ENCODE results near the gene TMPRSS13.

TMPRSS13 gene

DNA sequence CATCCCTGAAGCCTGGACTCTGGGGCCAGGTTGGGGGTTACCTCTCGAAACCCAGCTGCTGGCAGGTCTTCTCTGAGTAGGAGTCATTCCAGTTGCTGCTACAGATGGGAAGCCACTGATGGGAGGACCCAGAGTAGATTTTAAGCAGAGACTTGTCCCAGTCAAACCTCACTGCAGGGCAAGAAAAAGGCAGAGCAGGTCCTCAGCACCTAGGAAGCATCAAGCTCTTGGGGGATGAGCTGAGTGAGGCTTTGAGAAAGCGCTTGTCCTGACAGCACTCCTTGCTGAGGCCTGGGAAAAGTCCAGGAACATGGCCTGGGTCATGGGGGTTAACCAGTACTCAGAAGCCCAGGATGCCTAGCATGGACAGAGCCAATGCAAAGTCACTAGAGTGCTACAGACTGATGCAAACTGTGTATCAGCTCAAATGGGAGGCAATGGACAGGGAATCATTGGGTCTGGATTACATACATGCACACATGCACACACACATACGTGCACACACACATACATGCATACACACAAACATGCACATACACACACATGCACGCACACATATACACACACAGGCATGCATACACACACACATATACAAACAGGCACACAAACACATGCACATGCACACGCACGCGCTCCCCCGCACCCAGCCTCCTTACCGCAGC lies 15.3 kb downstream of the TMPRSS13 start:
- no peak for DNase-seq (ENCODE audit: low spot score)

DNA sequence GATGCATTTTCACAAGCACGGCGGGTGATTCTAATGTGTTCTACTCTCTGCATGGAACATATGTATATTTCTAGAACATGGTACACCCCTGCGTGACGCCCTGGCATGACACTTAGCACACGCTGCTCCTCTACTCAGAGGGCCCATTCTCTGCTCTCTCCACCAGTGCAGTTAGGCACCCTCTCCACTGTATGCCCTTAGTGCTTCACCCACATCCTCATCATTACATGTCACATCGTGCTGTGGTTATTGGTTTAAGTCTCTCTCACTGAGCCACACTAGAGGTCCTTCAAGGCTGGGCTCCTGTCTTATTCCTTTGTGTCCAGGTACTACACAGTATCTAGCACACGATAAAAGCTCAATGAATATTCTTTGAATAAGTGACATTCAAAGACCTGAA lies 16.7 kb downstream of the TMPRSS13 start:
- DNase-seq (ENCODE audit: low spot score): no peak

DNA sequence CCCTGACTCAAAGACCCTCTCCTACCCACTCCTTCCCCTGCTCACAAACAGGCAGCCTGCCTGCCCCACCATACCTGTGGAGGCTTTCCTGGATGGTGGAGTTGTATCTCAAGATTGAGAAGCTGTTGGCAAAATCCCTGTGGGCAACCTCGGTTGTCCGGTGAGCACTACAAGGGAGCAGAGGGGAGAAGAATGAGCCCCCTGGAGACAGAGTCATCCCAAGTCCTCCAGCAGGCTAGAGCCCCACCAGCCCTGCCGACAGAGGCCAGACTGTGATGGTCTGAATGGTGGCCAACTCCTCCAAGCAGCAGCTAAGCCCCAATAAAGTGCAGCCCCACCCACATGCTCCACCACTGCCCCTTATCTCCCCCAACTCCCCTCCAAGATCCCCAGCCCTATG lies 17.5 kb downstream of the TMPRSS13 start:
- DNase-seq (ENCODE audit: low spot score): no peak

DNA sequence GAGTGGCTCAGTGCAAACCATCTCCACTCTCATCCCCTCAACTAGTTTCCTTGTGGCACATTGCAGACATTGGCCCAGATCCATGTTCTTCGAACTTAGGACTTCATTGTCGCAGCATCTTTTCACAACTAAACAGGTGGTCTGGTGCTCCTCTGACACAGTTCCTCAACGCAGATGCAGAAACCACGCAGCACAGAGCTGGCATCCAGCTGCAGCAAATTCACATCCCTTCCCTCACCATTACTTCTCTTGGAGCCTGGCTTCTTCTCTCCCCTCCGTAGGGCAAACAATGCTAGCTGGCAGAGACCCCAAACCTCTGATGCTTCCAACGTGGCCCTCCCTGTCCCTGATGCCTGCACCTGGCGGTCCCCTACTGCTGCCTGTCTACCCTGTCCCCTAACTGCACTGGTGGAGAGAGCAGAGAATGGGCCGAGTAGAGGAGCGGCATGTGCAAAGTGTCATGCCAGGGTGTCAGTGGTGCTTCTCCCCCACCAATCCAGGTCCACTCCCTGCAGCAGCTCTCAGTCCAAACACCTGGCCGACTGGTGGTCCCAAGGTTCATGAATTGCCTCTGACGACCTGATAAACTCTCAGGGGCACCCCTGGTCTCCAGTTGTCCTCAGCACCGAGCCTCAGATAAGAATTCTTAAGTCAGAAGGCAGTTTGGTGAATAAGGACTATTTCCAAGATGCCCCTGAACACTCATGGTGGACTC lies 18.1 kb downstream of the TMPRSS13 start:
- no peak for DNase-seq (ENCODE audit: low spot score)

DNA sequence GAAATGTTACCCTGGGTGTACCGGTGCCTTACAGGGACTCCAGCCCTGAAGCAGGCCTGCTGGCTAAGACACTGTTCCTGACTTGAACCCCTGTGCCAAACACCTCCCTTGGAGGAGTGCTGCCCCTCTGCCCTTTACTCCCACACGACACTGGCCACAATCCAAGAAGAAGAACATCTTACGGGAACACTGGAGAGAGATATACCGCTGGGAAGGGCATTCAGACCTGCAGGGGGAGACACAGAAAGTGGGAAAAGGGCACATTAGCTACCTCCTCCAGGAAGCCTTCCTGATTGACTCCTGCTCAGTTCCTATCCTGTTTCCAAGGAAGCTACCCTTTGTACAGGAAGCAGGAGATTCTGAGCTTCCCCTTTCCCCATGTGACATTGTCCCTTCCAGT lies 18.7 kb downstream of the TMPRSS13 start:
- DNase-seq (ENCODE audit: low spot score): no peak

DNA sequence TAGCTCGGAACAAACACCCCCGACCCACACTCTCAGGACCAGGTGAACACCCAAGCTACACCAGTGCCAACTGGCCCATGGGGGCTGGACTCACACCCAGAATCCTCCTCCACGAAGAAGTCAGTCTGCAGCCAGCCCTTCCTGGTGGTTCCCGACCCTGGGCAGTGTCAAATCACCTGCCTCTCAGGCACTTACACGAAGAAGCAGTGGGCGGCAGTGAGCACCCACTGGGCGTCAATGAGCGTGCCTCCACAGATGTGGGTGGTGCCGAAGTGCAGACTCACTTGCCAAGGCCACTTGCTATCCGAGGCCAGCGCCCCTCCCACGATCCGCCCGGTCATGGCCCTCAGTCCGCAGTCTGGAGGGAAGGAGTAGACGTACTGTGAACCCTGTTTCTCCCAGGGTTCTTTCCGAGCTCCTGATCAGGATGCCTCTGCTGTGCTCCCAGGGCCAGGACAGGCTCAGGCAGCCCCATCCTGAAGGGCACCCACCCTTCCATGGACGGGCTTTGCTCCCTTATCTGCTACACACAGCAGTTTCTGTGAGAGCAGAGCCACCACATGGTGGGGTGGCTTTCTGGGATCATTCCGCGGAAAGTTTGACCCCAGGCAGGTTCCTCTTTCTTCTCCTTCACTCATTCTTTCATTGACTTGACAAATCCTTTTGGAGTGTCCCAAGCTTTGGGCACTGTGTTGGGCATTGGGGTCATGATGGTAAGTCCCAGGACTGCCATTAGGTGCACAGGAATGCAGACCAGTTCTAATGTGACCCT lies 19.4 kb downstream of the TMPRSS13 start:
- no peak for DNase-seq (ENCODE audit: low spot score)

DNA sequence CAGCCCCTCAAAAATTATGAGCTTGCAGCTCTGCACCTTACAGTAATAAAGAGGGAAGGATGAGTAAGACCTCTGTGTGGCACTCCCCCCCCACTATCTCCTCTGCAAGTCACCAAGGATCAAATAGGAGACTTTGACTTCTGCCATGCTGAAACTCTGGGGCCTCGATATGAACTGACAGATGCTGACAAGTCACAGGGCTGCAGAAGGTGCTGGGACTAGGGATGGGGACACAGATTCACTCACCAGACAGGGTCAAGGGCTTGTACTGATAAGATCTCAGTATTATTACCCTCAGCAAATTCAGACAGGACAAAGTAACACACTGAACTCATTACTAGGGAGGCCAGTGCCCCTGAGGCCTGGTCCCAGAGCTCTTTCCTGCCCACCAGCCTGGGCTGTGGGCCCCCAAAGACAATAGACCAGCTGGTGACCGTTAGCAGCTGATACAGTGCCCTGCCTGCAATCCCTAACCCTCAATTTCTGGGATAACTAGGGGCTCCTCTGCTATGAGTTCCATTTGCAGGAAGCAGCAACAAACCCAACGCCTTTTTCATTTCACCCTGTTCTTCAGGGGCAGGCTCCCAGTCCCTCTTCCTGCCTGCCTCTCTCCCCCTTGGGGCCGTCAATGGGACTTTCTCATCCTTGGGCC lies 20.1 kb downstream of the TMPRSS13 start:
- no peak for DNase-seq (ENCODE audit: low spot score)

DNA sequence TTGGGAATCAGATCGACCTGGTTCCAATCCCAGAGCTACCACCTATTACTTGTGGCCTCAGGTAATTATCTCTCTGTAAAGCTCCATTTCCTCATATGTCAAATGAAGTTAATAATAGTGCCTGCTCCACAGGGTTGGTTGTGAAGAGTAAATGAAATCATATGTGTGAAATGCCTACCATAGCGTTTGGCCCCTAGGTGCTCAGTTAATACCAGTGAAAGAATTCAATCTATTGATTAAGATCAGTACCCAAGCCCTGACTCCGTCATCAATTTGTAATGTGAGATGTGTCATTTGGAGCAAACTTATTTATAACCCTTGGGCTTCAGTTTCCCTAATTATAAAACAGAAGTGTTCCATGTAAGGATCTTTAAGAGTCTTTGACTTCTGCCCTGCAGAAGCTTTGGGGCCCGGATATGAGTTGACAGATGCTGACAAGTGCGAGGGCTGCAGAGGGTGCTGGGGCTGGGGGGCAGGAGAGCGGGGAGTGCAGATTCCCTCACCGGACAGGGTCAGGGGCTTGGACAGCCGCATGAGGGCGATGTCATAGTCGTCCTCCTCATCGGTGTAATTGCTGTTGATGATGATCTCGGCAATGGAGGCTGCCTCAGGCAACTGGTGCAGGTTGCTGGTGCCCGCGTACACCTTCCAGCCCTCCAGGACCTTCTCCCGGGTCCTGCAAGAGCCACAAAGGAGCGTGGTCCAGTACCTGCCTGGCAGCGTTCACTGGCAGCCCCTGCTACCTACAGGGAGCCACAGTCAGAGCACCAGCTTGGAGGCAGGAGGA lies 20.9 kb downstream of the TMPRSS13 start:
- DNase-seq (ENCODE audit: low spot score): no peak

DNA sequence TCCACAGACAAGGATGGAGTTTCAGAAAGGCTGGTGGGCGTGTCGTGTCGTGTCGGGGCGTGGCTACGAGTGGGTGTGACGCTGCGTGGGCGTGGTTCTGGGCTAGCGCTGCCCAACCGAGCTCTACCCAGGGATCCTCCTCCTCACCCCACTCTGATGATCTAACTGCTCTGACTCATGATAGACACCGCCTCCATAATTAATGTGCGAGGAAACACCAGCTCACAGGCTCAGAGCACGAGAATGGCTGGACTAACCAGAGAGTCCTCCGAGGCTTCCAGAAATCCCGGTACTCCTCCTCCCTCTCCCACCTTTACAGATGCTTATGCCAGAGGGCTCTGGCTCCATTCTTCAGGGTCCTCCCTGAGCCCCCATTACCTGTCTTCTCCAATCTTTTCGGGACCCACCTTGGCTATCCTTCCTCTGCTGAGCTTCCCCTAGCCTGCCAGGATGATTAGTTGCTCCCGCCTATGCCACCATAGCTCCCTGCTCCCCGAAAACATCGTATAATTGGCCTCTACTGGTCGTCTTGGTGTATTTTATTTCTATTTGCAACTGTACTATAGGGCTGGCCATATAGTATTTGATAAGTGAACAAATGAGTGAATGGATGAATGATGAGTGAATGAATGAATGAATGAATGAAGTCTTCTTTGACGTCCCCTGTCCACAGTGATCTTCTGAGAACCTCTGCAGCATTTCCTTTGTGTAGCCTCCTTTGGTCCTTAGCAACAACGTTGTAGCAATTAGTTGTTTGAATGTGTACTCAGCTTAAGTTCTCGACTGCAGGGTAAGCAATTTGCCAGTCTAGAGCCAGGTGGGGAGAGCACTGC lies 21.7 kb downstream of the TMPRSS13 start:
- DNase-seq (ENCODE audit: low spot score): peak; percentile 96

DNA sequence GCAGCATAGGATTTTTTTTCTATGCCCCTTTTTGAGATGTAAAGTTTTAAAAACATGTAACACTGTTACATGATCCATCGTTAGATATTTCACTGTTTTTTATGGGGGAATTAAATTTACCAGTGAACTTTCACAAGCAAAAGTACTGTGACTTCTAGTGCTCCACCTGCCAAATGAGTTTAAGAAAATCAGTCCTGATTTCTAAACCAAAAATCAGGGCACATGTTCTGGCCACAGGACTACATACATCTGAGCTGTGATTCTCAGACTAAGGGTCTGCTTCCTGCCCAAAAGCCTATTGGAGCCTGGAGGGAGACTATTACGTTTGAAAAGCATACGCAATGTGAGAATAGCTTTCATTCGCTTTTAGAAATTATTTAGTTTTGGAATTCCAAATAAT lies 22.5 kb downstream of the TMPRSS13 start:
- DNase-seq (ENCODE audit: low spot score): no peak

DNA sequence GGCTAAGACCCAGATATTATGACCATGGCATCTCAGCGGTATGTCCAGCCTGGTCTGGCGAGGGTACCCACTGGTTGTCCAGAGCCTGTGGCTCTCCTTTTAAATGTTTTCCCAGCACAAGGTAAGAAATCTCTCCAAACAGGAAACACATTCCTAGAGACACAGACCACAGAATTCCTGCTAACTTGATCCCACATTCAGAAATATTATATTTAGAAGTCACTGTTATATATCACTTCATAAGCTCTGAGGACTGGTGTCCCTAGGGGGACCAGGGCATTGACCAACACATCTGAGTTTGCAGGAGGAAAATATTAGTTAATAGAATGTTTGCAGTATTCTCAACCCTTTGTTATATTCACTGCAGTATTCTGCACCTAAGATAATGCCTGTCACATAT lies 23.1 kb downstream of the TMPRSS13 start:
- peak; percentile 26 for DNase-seq (ENCODE audit: low spot score)

DNA sequence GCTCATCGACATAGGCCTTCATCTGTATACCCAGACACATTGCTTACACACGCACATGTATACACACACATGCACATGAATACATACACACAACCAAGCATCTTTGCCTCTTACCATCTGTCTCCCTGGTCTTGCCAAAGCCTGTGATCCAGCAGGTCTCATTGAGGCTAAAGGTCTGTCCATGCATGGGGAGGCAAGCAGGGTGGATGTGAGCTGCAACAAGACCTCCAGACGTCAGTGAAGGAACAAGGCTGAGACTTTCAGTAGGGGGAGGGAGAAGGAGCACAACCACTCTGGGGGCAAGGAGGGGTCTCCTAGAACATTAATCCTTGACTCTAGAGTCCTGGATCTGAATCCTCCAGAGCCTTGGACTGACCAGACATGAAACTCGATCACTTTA lies 23.7 kb downstream of the TMPRSS13 start:
- no peak for DNase-seq (ENCODE audit: low spot score)

DNA sequence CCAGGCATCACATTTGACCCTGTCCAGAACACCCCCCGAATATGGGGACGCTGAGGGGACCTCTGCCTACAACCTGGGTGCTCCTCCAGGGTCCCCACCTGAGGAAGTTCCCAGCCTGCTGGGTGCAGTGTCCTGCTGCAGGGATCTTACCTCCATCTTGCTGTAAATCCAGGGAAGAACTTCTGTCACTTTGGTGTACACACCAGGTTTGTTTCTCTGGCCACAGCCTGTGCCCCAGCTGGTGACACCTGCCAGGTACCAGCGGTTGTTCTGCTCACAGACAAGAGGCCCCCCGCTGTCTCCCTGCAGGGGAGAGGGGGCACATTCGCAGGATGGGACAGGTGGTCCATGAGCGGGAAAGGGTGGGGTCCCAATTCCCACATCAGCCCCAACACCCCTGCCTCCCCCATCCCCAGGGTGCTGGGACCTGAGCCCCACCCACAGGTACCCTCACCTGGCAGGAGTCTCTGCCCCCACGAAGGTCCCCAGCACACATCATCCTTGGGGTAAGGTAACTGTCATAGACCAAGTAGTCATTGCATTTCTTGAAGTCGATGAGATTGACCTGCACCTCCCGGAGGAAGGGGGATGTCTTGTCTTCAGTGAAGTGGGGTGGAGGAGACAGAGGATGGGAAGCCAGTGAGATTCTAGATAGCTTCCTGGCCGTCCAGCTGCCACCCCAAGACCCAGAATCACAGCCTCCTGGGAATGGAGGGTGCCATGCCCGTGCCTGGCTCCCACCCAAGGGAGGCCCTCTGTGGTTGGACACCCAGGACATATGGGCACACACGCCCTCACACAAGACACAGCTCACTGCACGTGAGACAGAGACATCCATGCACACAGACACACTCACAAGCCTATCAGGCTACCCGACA lies 25.5 kb downstream of the TMPRSS13 start:
- DNase-seq (ENCODE audit: low spot score): no peak

DNA sequence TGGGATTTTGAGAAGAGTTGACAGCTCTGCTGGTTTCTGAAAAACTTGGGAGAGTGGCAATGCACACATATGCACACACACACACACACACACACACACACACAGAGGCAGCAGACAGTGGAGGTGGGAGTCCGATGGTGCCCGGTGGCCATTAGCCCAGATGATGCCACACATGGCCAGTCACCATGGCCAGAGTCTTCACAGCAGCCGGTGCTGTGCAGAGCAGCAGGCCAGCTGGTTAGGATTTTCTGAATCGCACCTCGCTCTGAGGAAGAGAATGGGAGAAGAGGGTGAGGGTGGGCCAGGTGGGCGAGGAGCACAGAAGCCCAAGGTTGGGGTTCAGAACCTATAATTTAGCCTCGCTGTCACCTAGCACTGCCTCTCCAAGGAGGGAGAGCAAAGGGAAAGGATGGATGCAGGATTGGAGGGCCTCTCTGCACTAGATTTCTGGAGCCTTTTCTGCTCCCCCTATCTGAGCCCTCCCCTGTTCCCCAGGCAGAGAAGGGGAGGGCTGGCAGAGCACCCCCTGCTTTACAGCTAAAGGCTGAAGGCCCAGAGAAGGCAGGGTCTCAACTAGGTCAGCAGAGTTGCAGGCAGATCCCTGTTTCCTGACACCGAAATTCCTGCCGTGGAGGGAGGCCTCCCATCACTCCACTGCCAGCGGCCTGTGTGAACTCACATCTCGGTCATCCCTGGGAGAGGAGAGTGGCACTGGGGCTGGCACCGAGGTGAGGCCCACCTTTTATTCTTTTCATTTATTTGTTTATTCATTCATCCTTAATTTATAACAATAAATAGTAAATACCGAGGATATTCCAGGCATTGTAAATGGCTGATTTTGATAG lies 27.0 kb downstream of the TMPRSS13 start:
- DNase-seq (ENCODE audit: low spot score): no peak

DNA sequence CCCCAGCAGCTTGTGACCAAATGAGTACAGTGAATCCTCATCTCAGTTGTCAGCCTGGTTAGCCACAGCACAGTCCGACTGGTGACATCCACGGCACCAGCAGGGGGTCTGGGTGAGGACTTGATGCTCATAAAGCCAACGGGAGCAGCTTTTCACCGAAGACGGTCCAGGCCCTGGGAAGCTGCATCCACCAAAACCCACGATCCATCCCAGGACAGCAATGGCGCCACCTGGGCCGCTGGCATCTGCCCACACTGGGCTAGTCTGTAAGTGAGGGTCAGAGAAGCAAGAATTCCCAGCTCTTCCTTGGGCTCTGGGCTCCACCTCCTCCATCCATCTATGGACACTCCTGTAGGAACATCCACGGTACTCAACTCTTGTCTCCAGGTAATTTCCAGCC lies 27.6 kb downstream of the TMPRSS13 start:
- no peak for DNase-seq (ENCODE audit: low spot score)

DNA sequence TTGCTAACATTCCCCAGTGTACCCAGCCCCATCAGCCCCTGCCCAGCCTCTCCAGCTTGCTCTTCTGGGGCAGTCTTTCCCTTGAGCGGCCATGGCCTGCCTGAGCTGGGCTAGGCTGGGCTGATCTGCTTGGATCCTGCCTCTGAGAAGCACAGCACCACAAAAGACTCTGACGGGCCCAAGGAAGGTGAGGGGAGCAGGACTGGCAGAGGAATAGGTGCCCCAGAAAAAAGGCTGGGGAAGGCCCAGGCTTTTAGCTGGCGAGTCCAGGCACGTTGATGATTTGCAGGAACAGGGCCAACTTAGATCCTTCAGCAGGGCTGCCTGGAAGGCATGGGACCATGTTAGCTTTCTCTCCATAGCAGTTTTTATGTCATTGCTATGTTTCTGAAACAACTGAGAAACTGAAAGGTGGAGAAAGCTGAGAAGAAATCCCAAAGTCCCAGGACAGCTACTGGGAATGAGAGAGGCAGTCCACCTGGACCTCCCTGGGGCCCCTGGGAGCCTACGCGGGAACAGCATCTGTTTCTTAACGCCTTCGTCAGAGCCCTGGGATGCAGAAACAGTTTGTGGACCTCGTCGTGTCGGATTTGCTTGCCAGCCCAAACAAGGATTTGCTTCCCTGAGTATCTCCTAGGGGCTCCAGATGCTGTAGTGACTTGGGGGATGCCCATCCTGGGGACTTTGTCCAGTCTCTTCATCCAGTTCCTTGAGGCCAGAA lies 28.3 kb downstream of the TMPRSS13 start:
- DNase-seq (ENCODE audit: low spot score): no peak

DNA sequence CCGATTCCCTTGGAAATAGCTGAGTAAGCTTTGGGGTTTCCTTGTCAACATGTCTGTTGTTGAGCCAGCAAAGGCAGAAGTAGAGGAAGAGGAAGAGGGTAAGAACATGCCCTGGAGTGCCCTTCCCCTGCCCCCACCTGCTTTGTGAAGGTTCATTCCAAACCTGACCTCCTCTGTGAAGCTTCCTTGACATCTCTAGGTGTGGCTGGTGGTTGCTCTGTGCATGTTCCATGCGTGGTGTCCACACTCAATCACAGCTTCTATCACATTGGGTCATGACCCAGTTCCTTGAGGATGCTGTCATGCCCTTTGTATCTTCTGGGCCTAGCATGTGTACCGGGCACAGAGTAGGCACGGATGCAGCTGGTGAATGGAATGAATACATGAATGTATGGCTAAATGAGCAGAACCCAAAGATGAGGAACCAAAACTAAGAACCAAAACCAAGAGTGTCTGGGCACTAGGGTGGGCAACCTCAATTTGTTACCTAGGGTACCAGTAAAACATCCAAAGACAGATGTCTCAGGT lies 29.0 kb downstream of the TMPRSS13 start:
- no peak for DNase-seq (ENCODE audit: low spot score)

DNA sequence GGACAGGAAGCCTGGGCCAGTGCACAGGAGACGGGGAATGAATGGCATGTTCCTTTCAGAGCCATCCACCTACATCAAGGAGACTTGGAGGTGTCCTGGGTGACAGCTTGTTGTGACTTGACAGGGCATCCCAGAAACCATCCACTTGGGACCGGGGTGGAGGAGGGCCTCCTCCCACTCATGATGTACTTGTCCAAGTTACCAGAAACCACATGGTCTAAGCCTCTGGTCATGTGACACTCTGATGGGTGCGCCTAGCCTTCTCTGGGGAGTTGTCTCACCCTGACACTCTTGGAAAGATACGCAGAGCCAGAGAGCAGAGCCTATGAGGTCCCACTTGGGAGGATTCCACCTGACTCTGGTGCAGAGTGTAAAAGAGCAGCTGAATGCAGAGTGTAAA lies 31.1 kb downstream of the TMPRSS13 start:
- no peak for DNase-seq (ENCODE audit: low spot score)

Measured in kidney tubule cell (primary cell).